DND-41 (cell line): ENCODE data around the gene FBXW11.

Experiments used
- CTCF ChIP-seq: IDR thresholded peaks from 2 replicates; pipeline ENCODE4 v1.5.1; 2012; ENCODE audit warnings: borderline replicate concordance, low read length, moderate library complexity, mild to moderate bottlenecking; ENCODE audit not compliant: poor library complexity, severe bottlenecking; ENCODE audit errors: extremely low read depth
- EZH2 ChIP-seq: IDR thresholded peaks from 3 replicates; pipeline ENCODE4 v1.6.1; 2012; ENCODE audit warnings: borderline replicate concordance, low read depth, mild to moderate bottlenecking, moderate library complexity, low read length, inconsistent platforms; ENCODE audit not compliant: severe bottlenecking

GRCh38 chr5:171832775-171833174, 173.7 kb downstream of the FBXW11 start:
- no peak for TF ChIP-seq EZH2
- TF ChIP-seq CTCF = no peak
